ENCODE data around the gene RAPGEF1.
"Not testable (repeated sequence)": the region's sequence is repeated elsewhere in the genome, so short reads cannot be mapped to it uniquely, and the experiment has no call there.

The RAPGEF1 gene

GRCh38 chr9:131549186-131549585 is 190.7 kb downstream of the RAPGEF1 start:
- not testable (repeated sequence) for DNase-seq

- DNase-seq, result no peak
These were observed 193.4 kb downstream of the RAPGEF1 start for GRCh38 chr9:131546336-131547084.

GRCh38 chr9:131545786-131546335 is 194.0 kb downstream of the RAPGEF1 start:
- DNase-seq, result no peak

GRCh38 chr9:131545003-131545785 is 194.7 kb downstream of the RAPGEF1 start, which contains the start of gene PRRT1B:
Gene PRRT1B (plus strand): TSS chr9:131545523. CDS start chr9:131545616, 93 bp downstream.
- no peak for DNase-seq

GRCh38 chr9:131543141-131543540 is 196.7 kb downstream of the RAPGEF1 start:
- DNase-seq, result no peak

GRCh38 chr9:131539223-131539923 is 200.5 kb downstream of the RAPGEF1 start:
- DNase-seq, result no peak

- DNase-seq, result no peak
These were observed 201.9 kb downstream of the RAPGEF1 start for GRCh38 chr9:131537946-131538345.

- DNase-seq, result no peak
These were observed 205.1 kb downstream of the RAPGEF1 start for GRCh38 chr9:131534721-131535237.

- peak in 1 of 2 experiments; percentile 17 for DNase-seq
These were observed 208.7 kb downstream of the RAPGEF1 start, which contains the start of gene UCK1 for GRCh38 chr9:131530920-131531832. Gene UCK1 (minus strand): TSS chr9:131531263. CDS start chr9:131531174, 89 bp downstream.

GRCh38 chr9:131530546-131530919 is 209.3 kb downstream of the RAPGEF1 start:
- no peak for DNase-seq

- DNase-seq, result no peak
These were observed 210.0 kb downstream of the RAPGEF1 start for GRCh38 chr9:131529597-131530545.

- DNase-seq, result no peak
These were observed 210.9 kb downstream of the RAPGEF1 start for GRCh38 chr9:131528886-131529505.

GRCh38 chr9:131528186-131528585 is 211.7 kb downstream of the RAPGEF1 start:
- DNase-seq, result no peak
